Upper lobe of right lung (tissue), 1 donor: ENCODE measurements around the gene SVIL. TPM values are rescaled to one million over a fixed set of nuclear protein-coding genes. Genes with fewer than 3 reads are reported as not detected.
"Not testable (repeated sequence)": the region's sequence is repeated elsewhere in the genome, so short reads cannot be mapped to it uniquely, and the experiment has no call there.

Experiments
- ATAC-seq: fragments of 200-7000 bp; cut with Tn5 transposase; one replicate; pipeline ENCODE4 v1.9.1; 2020; ENCODE audit warnings: mild to moderate bottlenecking, moderate library complexity
- DNase-seq: peaks from one replicate; pipeline ENCODE4 v3.0.0-alpha.2; 2020
- H3K27ac ChIP-seq: fragments of 200-600 bp; one replicate; pipeline ENCODE4 v1.8.0; 2022
- H3K27me3 ChIP-seq: fragments of 200-600 bp; one replicate; pipeline ENCODE4 v1.8.0; 2022; ENCODE audit warnings: mild to moderate bottlenecking
- H3K36me3 ChIP-seq: fragments of 200-600 bp; one replicate; pipeline ENCODE4 v1.8.0; 2022
- H3K4me1 ChIP-seq: fragments of 200-600 bp; one replicate; pipeline ENCODE4 v1.8.0; 2022
- H3K4me3 ChIP-seq: fragments of 200-600 bp; one replicate; pipeline ENCODE4 v1.8.0; 2022; ENCODE audit warnings: mild to moderate bottlenecking
- H3K9me3 ChIP-seq: fragments of 200-600 bp; one replicate; pipeline ENCODE4 v1.8.0; 2022
- intact Hi-C: fragments of 100-400 bp; cut with DNase I; formaldehyde crosslinking; loops from one replicate; pipeline ENCODE4 v1.11.0; 2022
- total RNA-seq: library from RNA; stranded (reverse); fragmentation: NEBNext Ultra II Directional; extraction: Animal tissue kit (Norgen Biotek cat#: 25700); gene quantifications from one replicate; pipeline ENCODE4 v1.2.1, GENCODE V29; 2021
- TF ChIP-seq, protein P1 (sequence below): fragments of 200-600 bp; IDR thresholded peaks from one replicate; pipeline ENCODE4 v1.8.0; 2022; ENCODE audit warnings: antibody characterized with exemption
- donor health status: DM: no; HTN: yes; CAD: no; lungs with severe emphysema.

The SVIL gene
- total RNA-seq, 1 donor from 2014 or later: 106 TPM

DNA sequence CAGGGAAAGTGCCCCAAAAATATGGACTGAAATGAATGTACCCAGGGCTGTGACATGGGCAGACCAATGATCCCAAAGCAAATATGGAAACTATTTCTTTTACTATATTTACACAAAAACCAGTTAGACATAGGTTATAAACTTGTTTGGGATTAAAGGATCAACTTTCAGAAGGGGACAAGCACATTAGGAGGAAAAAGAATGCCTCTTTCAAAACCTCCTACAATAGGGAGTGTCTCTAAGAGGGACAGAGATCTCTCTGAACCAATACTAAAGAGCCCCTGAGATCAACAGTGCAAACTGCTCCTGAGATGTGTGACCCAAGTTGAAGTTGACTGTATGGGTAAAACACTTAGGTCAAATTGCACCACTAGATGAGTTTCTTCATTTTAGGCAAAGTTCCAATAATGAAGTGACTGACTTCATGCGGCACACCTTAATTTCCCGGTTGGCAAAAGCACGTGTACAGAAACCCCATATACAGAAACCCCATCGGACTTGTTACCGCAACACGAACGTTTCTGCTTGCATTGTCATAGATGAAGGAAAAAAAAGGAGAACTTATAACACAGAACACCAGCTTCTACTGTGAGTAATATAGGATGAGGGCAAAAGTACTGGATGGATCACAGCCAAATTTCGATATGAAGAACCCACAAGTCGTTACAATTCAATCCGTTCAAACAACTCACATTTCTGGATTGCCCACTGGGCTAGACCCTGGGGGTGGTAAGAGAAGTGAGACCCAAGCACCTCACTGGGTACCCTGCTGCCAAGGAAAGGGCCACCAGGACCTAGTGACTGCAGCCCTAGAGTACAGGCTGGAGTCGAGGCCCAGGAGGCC lies 4.3 kb downstream of the SVIL start:
- intact Hi-C loops: no loop called here
- TF ChIP-seq, protein P1, sequence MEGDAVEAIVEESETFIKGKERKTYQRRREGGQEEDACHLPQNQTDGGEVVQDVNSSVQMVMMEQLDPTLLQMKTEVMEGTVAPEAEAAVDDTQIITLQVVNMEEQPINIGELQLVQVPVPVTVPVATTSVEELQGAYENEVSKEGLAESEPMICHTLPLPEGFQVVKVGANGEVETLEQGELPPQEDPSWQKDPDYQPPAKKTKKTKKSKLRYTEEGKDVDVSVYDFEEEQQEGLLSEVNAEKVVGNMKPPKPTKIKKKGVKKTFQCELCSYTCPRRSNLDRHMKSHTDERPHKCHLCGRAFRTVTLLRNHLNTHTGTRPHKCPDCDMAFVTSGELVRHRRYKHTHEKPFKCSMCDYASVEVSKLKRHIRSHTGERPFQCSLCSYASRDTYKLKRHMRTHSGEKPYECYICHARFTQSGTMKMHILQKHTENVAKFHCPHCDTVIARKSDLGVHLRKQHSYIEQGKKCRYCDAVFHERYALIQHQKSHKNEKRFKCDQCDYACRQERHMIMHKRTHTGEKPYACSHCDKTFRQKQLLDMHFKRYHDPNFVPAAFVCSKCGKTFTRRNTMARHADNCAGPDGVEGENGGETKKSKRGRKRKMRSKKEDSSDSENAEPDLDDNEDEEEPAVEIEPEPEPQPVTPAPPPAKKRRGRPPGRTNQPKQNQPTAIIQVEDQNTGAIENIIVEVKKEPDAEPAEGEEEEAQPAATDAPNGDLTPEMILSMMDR: no peak
- H3K27ac ChIP-seq: peak overlapping the region; percentile 89
- ATAC-seq: peak; percentile 85
- H3K4me3 ChIP-seq: no peak overlapping the region
- H3K4me1 ChIP-seq: peaks cover 49% of the 10 kb centered on the region
- H3K9me3 ChIP-seq: no peaks in the 10 kb centered on the region
- H3K36me3 ChIP-seq: no peaks in the 10 kb centered on the region
- no peaks in the 10 kb centered on the region for H3K27me3 ChIP-seq
- no peak for DNase-seq

DNA sequence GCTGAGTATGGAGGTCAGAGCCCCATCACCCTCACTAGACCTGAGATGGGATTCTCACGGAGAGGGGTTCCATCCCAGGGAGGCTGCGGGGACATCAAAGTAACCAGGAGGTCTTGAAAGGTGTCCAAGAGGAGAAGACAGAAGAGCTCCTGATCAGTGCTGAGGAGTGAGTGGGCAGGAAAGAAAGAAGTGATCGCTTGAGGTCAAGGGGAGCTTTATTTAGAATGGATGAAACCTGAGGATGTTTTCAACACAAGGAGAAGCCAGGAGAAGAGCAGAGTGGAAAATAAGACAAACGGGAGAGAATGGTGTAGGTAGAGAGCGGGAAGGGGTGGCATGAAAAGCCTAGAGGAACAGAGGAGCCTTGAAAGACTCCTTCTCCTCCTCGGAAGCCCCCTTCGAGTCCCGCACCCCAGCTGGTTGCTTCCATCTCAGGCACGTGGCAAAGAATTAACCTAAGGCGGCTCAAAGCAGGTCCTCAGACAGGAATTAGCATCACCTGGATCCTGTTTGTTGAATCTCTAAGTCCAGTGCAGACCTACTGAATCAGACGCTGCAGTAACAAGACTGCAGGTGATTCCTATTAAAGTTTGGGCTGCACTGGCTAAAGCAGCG lies 5.8 kb downstream of the SVIL start:
- Histone ChIP-seq H3K27me3 (no peaks in the 10 kb centered on the region), H3K4me3 (no peak overlapping the region), H3K4me1 (peaks cover 35% of the 10 kb centered on the region), H3K27ac (peak overlapping the region; percentile 1), H3K9me3 (no peaks in the 10 kb centered on the region), H3K36me3 (no peaks in the 10 kb centered on the region)
- no peak for DNase-seq
- TF ChIP-seq, protein P1: no peak
- intact Hi-C loops: no loop called here
- no peak for ATAC-seq

DNA sequence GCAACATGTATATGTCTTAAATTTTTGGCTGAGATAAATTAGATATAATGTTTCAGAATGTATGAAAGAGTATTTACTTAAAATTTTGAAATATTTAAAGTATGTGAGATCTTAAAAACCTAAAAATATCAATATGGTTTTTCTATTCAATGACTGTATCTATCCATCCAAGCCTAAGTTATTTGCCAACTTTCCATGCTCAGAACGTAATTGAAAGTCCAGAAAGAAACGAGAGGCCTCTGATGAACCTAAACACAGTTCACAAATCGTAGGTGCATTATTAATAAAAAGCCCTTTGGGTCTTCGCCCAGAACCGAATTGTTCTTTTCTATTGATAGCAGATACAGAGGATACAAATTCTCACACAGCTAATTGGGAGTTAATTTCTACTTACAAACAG lies 6.5 kb downstream of the SVIL start:
- ATAC-seq (no peak), DNase-seq (no peak)
- H3K4me3 ChIP-seq: no peak overlapping the region
- H3K36me3 ChIP-seq: no peaks in the 10 kb centered on the region
- peak overlapping the region; percentile 34 for H3K27ac ChIP-seq
- TF ChIP-seq, protein P1: no peak
- H3K27me3 ChIP-seq: no peaks in the 10 kb centered on the region
- intact Hi-C loops: no loop called here
- no peaks in the 10 kb centered on the region for H3K9me3 ChIP-seq
- peaks cover 30% of the 10 kb centered on the region for H3K4me1 ChIP-seq

DNA sequence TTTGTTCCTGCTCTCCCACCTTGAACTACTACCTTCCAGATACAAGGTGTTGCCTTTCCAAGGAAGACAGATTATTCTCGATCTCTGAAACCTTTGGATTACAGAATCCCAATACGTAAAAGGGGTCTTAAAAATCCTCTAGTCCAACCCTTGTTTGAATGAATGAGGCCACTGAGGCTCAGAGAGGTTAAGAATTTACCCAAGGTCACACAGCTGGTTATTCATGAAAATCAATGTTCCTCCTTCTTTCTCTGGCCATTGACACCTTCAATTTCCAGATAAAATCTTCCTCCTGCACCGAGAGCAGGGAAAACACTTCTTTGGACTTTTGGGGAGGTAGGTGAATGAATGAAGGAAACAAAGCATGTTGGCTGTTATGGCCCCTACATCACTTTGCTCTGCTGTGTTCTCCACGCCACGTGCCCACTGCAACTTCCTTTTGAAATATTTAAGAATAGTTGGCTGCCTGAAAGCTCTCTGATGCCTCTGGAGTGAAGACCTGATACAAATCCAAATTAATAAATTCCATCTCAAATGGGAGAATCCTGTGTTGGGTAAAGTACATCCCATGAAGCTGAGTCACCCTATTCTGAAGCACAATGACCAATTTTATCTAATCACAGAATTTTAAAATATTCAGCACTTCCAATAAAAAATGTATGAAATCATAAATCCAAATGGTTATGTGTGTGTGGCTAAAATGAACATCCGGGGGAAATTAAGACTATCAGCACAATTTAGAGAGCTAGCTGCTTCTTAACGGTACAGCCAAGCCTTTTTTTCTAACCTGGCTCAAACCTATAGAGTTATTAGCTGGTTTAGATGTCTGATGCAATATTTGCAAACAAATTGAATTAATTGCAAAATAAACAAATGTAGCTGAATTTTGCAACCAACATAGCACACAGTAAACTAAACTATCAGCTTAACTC lies 7.3 kb downstream of the SVIL start:
- ATAC-seq (no peak), DNase-seq (no peak)
- Histone ChIP-seq H3K9me3 (no peaks in the 10 kb centered on the region), H3K36me3 (no peaks in the 10 kb centered on the region), H3K4me3 (no peak overlapping the region), H3K27ac (peak overlapping the region; percentile 34), H3K27me3 (no peaks in the 10 kb centered on the region), H3K4me1 (peaks cover 26% of the 10 kb centered on the region)
- intact Hi-C loops: no loop called here
- TF ChIP-seq, protein P1: no peak

DNA sequence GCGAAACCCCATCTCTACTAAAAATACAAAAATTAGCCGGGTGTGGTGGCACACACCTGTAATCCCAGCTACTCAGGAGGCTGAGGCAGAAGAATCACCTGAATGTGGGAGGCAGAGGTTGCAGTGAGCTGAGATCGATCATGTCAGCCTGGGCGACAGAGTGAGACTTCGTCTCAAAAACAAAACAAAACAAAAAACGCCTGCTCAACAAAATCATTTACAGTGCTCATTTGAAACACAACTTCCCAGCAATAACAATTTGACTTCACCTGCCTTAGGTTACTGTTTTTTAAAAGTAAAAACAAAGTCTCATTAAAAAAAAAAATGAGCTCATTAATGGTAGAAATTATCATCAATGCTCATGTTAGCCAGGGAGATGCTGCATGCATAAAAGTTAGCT lies 10.4 kb downstream of the SVIL start:
- peaks cover 20% of the 10 kb centered on the region for H3K4me1 ChIP-seq
- ATAC-seq, intact Hi-C loops: not testable (repeated sequence)

More for the DNA sequence above, 10.4 kb downstream of the SVIL start:
- not testable (repeated sequence) for H3K27me3 ChIP-seq, H3K4me3 ChIP-seq, DNase-seq, H3K27ac ChIP-seq, H3K36me3 ChIP-seq, H3K9me3 ChIP-seq
